AG09309 (cell line): ENCODE data around the gene DDAH1.

Source experiments
- DNase-seq: peaks from one replicate; pipeline ENCODE4 v3.0.0-alpha.2; 2010; ENCODE audit warnings: low read depth
- H3K4me3 ChIP-seq: 2 replicates; pipeline ENCODE4 v1.5.1; 2011; ENCODE audit warnings: mild to moderate bottlenecking, low read depth, low read length, moderate library complexity; ENCODE audit not compliant: control insufficient read depth
- CTCF ChIP-seq: IDR thresholded peaks from 2 replicates; pipeline ENCODE4 v1.5.1; 2011; ENCODE audit warnings: mild to moderate bottlenecking, low read depth, low read length, inconsistent platforms; ENCODE audit not compliant: insufficient read depth, control insufficient read depth; ENCODE audit errors: missing control alignments

The DDAH1 gene

GRCh38 chr1:85437139-85437538 lies 27.8 kb downstream of the DDAH1 start:
- DNase-seq: no peak
- TF ChIP-seq CTCF: no peak
- H3K4me3 ChIP-seq: no peak overlapping the region

- H3K4me3 ChIP-seq: no peak overlapping the region
- no peak for TF ChIP-seq CTCF
- DNase-seq: no peak
Measured at GRCh38 chr1:85433096-85433495, 31.9 kb downstream of the DDAH1 start.

GRCh38 chr1:85428471-85429089 lies 36.4 kb downstream of the DDAH1 start:
- TF ChIP-seq CTCF: no peak
- H3K4me3 ChIP-seq: no peak overlapping the region
- DNase-seq: no peak

GRCh38 chr1:85427849-85428248 lies 37.1 kb downstream of the DDAH1 start:
- H3K4me3 ChIP-seq: no peak overlapping the region
- DNase-seq: no peak
- no peak for TF ChIP-seq CTCF

- no peak overlapping the region for H3K4me3 ChIP-seq
- no peak for DNase-seq
- no peak for TF ChIP-seq CTCF
Measured at GRCh38 chr1:85427331-85427730, 37.6 kb downstream of the DDAH1 start.

- no peak for DNase-seq
- H3K4me3 ChIP-seq: no peak overlapping the region
- no peak for TF ChIP-seq CTCF
Measured at GRCh38 chr1:85421179-85421578, 43.8 kb downstream of the DDAH1 start.

GRCh38 chr1:85420199-85420598 lies 44.8 kb downstream of the DDAH1 start:
- no peak for DNase-seq
- no peak overlapping the region for H3K4me3 ChIP-seq
- TF ChIP-seq CTCF: no peak
